Lower lobe of right lung (tissue), 2 donors: ENCODE results near the gene CYBRD1. TPM values are rescaled to one million over a fixed set of nuclear protein-coding genes. Genes with fewer than 3 reads are reported as not detected.

ENCODE experiments used
- ATAC-seq, 2 donors: fragments of 200-7000 bp; cut with Tn5 transposase; one replicate each; pipeline ENCODE4 v1.9.1; 2020 to 2022; ENCODE audit warnings: mild to moderate bottlenecking in 2 of 2, moderate library complexity in 2 of 2
- DNase-seq: peaks from one replicate; pipeline ENCODE4 v3.0.0-alpha.2; 2020
- H3K27ac ChIP-seq: fragments of 200-600 bp; one replicate; pipeline ENCODE4 v1.8.0; 2022
- H3K27me3 ChIP-seq: fragments of 200-600 bp; one replicate; pipeline ENCODE4 v1.8.0; 2022; ENCODE audit warnings: low read depth
- H3K36me3 ChIP-seq: fragments of 200-600 bp; one replicate; pipeline ENCODE4 v1.8.0; 2022; ENCODE audit warnings: mild to moderate bottlenecking
- H3K4me1 ChIP-seq: fragments of 200-600 bp; one replicate; pipeline ENCODE4 v1.8.0; 2022
- H3K4me3 ChIP-seq: fragments of 200-600 bp; one replicate; pipeline ENCODE4 v1.8.0; 2022; ENCODE audit warnings: mild to moderate bottlenecking
- H3K9me3 ChIP-seq: fragments of 200-600 bp; one replicate; pipeline ENCODE4 v1.8.0; 2022
- intact Hi-C: fragments of 100-400 bp; cut with DNase I; formaldehyde crosslinking; loops from one replicate; pipeline ENCODE4 v1.11.0; 2022
- total RNA-seq: library from RNA; stranded (reverse); fragmentation: NEBNext Ultra II Directional; extraction: Animal tissue kit (Norgen Biotek cat#: 25700); gene quantifications from one replicate; pipeline ENCODE4 v1.2.1, GENCODE V29; 2021
- TF ChIP-seq, protein P1 (sequence below): fragments of 200-600 bp; IDR thresholded peaks from one replicate; pipeline ENCODE4 v1.8.0; 2022; ENCODE audit warnings: antibody characterized with exemption, mild to moderate bottlenecking
- donor health status: DM: no; HTN: yes; CAD: no; lungs with severe emphysema.

CYBRD1 gene
- total RNA-seq, 1 donor from 2014 or later: 262 TPM

DNA sequence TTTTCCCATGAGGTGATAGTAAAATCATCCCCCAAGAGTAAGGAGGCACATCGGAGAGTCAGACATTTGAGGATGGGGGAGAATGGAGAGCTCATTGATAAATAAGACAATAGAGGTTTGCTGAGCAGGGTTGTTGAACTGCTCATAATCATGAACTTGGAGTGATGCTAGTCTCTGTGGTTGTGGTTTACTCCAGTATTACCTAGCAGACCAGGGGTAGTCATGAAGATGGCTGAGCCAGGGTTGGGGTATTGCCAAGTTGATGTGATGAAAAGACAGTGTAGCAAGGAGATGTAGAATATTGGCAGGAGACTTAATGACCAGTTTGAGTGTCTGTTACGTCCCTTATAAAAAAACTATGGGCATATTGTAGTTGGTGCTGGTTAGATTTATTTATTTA lies 25.4 kb downstream of the CYBRD1 start:
- Histone ChIP-seq H3K36me3 (peaks cover 20% of the 10 kb centered on the region), H3K9me3 (no peaks in the 10 kb centered on the region), H3K4me3 (no peak overlapping the region), H3K27ac (no peak overlapping the region), H3K27me3 (no peaks in the 10 kb centered on the region), H3K4me1 (no peaks in the 10 kb centered on the region)
- no peak for ATAC-seq
- intact Hi-C loops: no loop called here
- TF ChIP-seq, protein P1, sequence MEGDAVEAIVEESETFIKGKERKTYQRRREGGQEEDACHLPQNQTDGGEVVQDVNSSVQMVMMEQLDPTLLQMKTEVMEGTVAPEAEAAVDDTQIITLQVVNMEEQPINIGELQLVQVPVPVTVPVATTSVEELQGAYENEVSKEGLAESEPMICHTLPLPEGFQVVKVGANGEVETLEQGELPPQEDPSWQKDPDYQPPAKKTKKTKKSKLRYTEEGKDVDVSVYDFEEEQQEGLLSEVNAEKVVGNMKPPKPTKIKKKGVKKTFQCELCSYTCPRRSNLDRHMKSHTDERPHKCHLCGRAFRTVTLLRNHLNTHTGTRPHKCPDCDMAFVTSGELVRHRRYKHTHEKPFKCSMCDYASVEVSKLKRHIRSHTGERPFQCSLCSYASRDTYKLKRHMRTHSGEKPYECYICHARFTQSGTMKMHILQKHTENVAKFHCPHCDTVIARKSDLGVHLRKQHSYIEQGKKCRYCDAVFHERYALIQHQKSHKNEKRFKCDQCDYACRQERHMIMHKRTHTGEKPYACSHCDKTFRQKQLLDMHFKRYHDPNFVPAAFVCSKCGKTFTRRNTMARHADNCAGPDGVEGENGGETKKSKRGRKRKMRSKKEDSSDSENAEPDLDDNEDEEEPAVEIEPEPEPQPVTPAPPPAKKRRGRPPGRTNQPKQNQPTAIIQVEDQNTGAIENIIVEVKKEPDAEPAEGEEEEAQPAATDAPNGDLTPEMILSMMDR: no peak
- no peak for DNase-seq

GRCh38 chr2:171550613-171551012 lies 28.3 kb downstream of the CYBRD1 start:
- TF ChIP-seq, protein P1: no peak
- intact Hi-C loops: no loop called here
- DNase-seq: no peak

DNA sequence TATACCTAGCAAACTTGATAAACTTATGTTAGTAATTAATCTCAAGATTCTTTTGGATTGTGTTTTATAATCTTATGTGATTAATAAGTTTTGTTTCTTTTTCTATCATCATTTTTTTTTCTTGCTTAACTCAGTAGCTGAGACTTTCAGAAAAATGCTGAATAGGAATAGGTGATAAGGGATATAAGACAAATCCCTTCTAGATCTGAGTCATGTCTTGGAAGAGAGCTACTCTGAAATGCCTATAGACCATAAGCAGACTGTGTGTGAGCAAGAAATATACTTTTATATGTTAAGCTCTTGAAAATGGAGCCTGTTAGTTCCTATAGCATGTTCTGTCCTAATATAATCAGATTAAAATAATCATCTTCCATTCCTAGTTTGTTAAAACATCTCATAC lies 29.6 kb downstream of the CYBRD1 start:
- DNase-seq (no peak), ATAC-seq (no peak)
- no peaks in the 10 kb centered on the region for H3K9me3 ChIP-seq
- H3K4me1 ChIP-seq: no peaks in the 10 kb centered on the region
- H3K4me3 ChIP-seq: no peak overlapping the region
- intact Hi-C loops: no loop called here
- H3K27me3 ChIP-seq: no peaks in the 10 kb centered on the region
- no peak overlapping the region for H3K27ac ChIP-seq
- TF ChIP-seq, protein P1: no peak
- H3K36me3 ChIP-seq: peaks cover 35% of the 10 kb centered on the region

More at GRCh38 chr2:171550613-171551012, 28.3 kb downstream of the CYBRD1 start:
- H3K36me3 ChIP-seq: peaks cover 26% of the 10 kb centered on the region
- no peak overlapping the region for H3K27ac ChIP-seq
- H3K9me3 ChIP-seq: no peaks in the 10 kb centered on the region
- no peaks in the 10 kb centered on the region for H3K4me1 ChIP-seq
- no peaks in the 10 kb centered on the region for H3K27me3 ChIP-seq
- no peak overlapping the region for H3K4me3 ChIP-seq
- no peak for ATAC-seq

DNA sequence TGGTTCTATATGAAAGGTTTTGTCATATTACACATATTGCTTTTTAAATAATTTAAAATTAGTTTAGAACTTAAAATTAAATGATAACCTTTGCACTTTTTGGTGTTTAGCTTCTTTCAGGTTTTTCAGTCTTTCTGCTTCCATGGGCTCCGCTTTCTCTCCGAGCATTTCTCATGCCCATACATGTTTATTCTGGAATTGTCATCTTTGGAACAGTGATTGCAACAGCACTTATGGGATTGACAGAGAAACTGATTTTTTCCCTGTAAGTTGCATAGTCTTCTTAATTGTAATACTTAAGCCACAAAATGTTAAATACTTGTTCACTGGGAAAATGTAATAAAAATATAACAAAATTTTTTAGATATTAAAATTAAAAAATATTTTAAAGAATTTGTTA lies 31.0 kb downstream of the CYBRD1 start:
- no peaks in the 10 kb centered on the region for H3K4me1 ChIP-seq
- no peaks in the 10 kb centered on the region for H3K27me3 ChIP-seq
- intact Hi-C loops: no loop called here
- no peak for ATAC-seq
- no peak overlapping the region for H3K27ac ChIP-seq
- no peaks in the 10 kb centered on the region for H3K9me3 ChIP-seq
- no peak overlapping the region for H3K4me3 ChIP-seq
- peaks cover 35% of the 10 kb centered on the region for H3K36me3 ChIP-seq
- no peak for DNase-seq
- TF ChIP-seq, protein P1: no peak

- no peak overlapping the region for H3K27ac ChIP-seq
- intact Hi-C loops: no loop called here
- no peak for DNase-seq
Measured at GRCh38 chr2:171553858-171554257, 31.6 kb downstream of the CYBRD1 start.

More at GRCh38 chr2:171553858-171554257, 31.6 kb downstream of the CYBRD1 start:
- ATAC-seq: peak in 1 of 2 donors; percentile 59
- Histone ChIP-seq H3K27me3 (no peaks in the 10 kb centered on the region), H3K4me1 (no peaks in the 10 kb centered on the region), H3K9me3 (no peaks in the 10 kb centered on the region), H3K36me3 (peaks cover 35% of the 10 kb centered on the region), H3K4me3 (no peak overlapping the region)
- TF ChIP-seq, protein P1: no peak
